Measurements from ENCODE around the gene ROR1. TPM values are rescaled to one million over a fixed set of nuclear protein-coding genes. Genes with fewer than 3 reads are reported as not detected.

Gene ROR1
- total and polyA plus RNA-seq, 10 of the 15 experiments (the other 5 are each of a cell fraction or from before 2014, with no cell fraction given): 0.02 to 0.08 (median 0.05) TPM; not detected in 6

DNA sequence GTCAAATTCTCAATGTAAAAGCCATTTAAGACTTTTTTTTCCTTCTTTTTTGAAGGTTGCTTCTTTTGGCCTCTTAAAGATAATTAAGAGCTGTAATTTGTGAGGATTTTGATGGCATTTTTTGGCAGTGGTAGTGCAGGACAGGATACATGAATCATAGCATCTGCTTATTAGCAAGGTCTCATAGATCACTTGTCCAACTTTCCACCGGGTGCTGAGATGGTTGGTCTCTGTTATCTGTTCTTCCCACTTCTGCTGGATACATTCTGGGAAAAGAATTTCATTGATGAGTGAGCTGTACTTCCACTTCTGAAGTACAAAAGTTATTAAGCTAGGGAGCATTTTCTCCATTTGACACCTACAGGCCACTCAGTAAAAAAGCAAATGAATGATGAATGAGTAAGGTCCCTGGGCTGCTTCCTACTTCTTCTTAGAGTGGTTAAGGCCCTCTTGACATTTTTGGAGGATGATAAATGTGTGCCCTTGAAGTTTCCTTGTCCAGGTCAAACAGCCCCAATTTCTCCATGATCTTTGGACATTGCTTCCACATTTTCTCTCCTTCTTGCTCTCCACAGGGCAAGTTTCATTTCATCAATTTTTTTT, 100.6 kb downstream of the ROR1 start:
- BruUV-seq (replicated peaks): no TSS peak
- Histone ChIP-seq H3K4me3 (no peak overlapping the region), H3K9ac (ENCODE audit: control insufficient read depth, insufficient read depth, low read length) (no peak overlapping the region), H3K79me2 (ENCODE audit: control insufficient read depth, insufficient read depth, low read length) (no peaks in the 10 kb centered on the region), H3K4me2 (ENCODE audit: control insufficient read depth, insufficient read depth) (no peak overlapping the region), H3K9me3 (replicated peaks; ENCODE audit: control insufficient read depth, insufficient read depth, low read length) (no peaks in the 10 kb centered on the region), H3K27me3 (replicated peaks in 1 of 2; ENCODE audit: control insufficient read depth in 2 of 2, insufficient read depth in 2 of 2, low read length in 1 of 2) (0 out of 4 replicates have a peak, but pooled peaks cover 0 to 2% of the 10 kb centered on the region in 2 experiments), H3K4me1 (ENCODE audit: control insufficient read depth, insufficient read depth, low read length) (no peaks in the 10 kb centered on the region), H4K20me1 (ENCODE audit: control insufficient read depth, insufficient read depth) (no peaks in the 10 kb centered on the region), H3K27ac (ENCODE audit: control insufficient read depth, insufficient read depth) (no peak overlapping the region), H3K36me3 (ENCODE audit: control insufficient read depth in 2 of 2, insufficient read depth in 2 of 2, low read length in 1 of 2) (no peaks in the 10 kb centered on the region), H2AFZ (ENCODE audit: control insufficient read depth, low read depth, low read length) (no peak overlapping the region)
- ChIA-PET POLR2A (no interaction called here), SMC1A (ENCODE audit: uncharacterized antibody, unreplicated experiment) (no interaction called here), CTCF (interaction anchor here (0.6 kb wide), 1 partner anchor 41 kb away, joined by 4 read pairs; no protein-coding TSS in a partner anchor), RAD21 (ENCODE audit: unreplicated experiment) (no interaction called here)
- FAIRE-seq: no peak
- WGBS (ENCODE audit: insufficient coverage, insufficient replicate concordance, low lambda C conversion rate, missing lambda C conversion rate): 72% methylated on average over 1 of the region's 1 CpG
- in situ Hi-C loops (cut with MboI): no loop called here
- no peak for DNase-seq (ENCODE audit: low read depth, low spot score)
- intact Hi-C loops (cut with micrococcal nuclease; ENCODE audit: unreplicated experiment): no loop called here
- no peak for TF ChIP-seq MEF2B (IDR thresholded peaks at IDR 0.05; ENCODE audit: partially characterized antibody, poor library complexity, severe bottlenecking)
- no peak for TF ChIP-seq SPI1 (IDR thresholded peaks at IDR 0.05; ENCODE audit: borderline replicate concordance, insufficient read depth, low read depth, low read length)
- no peak for TF ChIP-seq TARDBP (IDR thresholded peaks at IDR 0.05; ENCODE audit: borderline replicate concordance)
- TF ChIP-seq ZNF207 (IDR thresholded peaks at IDR 0.05; ENCODE audit: borderline replicate concordance): no peak
- TF ChIP-seq MTA2 (IDR thresholded peaks at IDR 0.05; ENCODE audit: low read depth): no peak
- TF ChIP-seq, protein P1, sequence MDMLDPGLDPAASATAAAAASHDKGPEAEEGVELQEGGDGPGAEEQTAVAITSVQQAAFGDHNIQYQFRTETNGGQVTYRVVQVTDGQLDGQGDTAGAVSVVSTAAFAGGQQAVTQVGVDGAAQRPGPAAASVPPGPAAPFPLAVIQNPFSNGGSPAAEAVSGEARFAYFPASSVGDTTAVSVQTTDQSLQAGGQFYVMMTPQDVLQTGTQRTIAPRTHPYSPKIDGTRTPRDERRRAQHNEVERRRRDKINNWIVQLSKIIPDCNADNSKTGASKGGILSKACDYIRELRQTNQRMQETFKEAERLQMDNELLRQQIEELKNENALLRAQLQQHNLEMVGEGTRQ (IDR thresholded peaks at IDR 0.05; ENCODE audit: borderline replicate concordance, low read depth, low read length): no peak
- ATAC-seq: no peak

DNA sequence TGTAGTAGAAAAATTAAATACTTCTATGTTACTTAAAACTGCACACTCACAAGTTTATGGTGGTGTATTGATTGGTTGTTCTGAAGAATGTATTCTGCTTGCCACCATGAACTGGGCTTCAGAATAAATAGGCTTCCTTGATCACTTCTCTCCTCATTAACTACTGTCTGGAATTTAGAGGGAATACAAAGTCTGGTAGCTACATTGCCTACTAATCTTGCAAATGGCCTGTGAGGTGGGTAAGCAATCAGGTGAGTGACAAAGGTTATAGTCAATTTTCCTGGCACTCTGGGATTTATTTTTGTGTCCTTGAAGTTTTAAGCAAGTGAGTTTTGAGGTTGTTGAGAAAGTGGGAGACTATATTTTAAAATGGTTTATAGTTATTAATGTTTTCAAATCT, 101.8 kb downstream of the ROR1 start:
- BruUV-seq (replicated peaks): no TSS peak
- Histone ChIP-seq H3K27me3 (replicated peaks in 1 of 2; ENCODE audit: control insufficient read depth in 2 of 2, insufficient read depth in 2 of 2, low read length in 1 of 2) (0 out of 4 replicates have a peak, but pooled peaks cover 0 to 2% of the 10 kb centered on the region in 2 experiments), H4K20me1 (ENCODE audit: control insufficient read depth, insufficient read depth) (no peaks in the 10 kb centered on the region), H3K79me2 (ENCODE audit: control insufficient read depth, insufficient read depth, low read length) (no peaks in the 10 kb centered on the region), H3K27ac (ENCODE audit: control insufficient read depth, insufficient read depth) (no peak overlapping the region), H3K9ac (ENCODE audit: control insufficient read depth, insufficient read depth, low read length) (no peak overlapping the region), H3K4me1 (ENCODE audit: control insufficient read depth, insufficient read depth, low read length) (no peaks in the 10 kb centered on the region), H3K4me2 (ENCODE audit: control insufficient read depth, insufficient read depth) (no peak overlapping the region), H2AFZ (ENCODE audit: control insufficient read depth, low read depth, low read length) (no peak overlapping the region), H3K36me3 (ENCODE audit: control insufficient read depth in 2 of 2, insufficient read depth in 2 of 2, low read length in 1 of 2) (no peaks in the 10 kb centered on the region), H3K9me3 (replicated peaks; ENCODE audit: control insufficient read depth, insufficient read depth, low read length) (no peaks in the 10 kb centered on the region), H3K4me3 (no peak overlapping the region)
- in situ Hi-C loops (cut with MboI): no loop called here
- FAIRE-seq (no peak), ATAC-seq (no peak), DNase-seq (ENCODE audit: low read depth, low spot score) (no peak)
- ChIA-PET POLR2A (no interaction called here), RAD21 (ENCODE audit: unreplicated experiment) (no interaction called here), CTCF (no interaction called here), SMC1A (ENCODE audit: uncharacterized antibody, unreplicated experiment) (no interaction called here)
- intact Hi-C loops (cut with micrococcal nuclease; ENCODE audit: unreplicated experiment): no loop called here
- TF ChIP-seq SUZ12 (IDR thresholded peaks at IDR 0.05; ENCODE audit: unreplicated experiment) (no peak), CREB1 (IDR thresholded peaks at IDR 0.05; ENCODE audit: low read depth) (no peak), KDM1A (IDR thresholded peaks at IDR 0.05; ENCODE audit: borderline replicate concordance) (no peak)
- TF ChIP-seq, protein P2, sequence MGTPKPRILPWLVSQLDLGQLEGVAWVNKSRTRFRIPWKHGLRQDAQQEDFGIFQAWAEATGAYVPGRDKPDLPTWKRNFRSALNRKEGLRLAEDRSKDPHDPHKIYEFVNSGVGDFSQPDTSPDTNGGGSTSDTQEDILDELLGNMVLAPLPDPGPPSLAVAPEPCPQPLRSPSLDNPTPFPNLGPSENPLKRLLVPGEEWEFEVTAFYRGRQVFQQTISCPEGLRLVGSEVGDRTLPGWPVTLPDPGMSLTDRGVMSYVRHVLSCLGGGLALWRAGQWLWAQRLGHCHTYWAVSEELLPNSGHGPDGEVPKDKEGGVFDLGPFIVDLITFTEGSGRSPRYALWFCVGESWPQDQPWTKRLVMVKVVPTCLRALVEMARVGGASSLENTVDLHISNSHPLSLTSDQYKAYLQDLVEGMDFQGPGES (IDR thresholded peaks at IDR 0.05): no peak
- TF ChIP-seq, protein P3, sequence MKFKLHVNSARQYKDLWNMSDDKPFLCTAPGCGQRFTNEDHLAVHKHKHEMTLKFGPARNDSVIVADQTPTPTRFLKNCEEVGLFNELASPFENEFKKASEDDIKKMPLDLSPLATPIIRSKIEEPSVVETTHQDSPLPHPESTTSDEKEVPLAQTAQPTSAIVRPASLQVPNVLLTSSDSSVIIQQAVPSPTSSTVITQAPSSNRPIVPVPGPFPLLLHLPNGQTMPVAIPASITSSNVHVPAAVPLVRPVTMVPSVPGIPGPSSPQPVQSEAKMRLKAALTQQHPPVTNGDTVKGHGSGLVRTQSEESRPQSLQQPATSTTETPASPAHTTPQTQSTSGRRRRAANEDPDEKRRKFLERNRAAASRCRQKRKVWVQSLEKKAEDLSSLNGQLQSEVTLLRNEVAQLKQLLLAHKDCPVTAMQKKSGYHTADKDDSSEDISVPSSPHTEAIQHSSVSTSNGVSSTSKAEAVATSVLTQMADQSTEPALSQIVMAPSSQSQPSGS (IDR thresholded peaks at IDR 0.05; ENCODE audit: low read length): no peak
- TF ChIP-seq, protein P4, sequence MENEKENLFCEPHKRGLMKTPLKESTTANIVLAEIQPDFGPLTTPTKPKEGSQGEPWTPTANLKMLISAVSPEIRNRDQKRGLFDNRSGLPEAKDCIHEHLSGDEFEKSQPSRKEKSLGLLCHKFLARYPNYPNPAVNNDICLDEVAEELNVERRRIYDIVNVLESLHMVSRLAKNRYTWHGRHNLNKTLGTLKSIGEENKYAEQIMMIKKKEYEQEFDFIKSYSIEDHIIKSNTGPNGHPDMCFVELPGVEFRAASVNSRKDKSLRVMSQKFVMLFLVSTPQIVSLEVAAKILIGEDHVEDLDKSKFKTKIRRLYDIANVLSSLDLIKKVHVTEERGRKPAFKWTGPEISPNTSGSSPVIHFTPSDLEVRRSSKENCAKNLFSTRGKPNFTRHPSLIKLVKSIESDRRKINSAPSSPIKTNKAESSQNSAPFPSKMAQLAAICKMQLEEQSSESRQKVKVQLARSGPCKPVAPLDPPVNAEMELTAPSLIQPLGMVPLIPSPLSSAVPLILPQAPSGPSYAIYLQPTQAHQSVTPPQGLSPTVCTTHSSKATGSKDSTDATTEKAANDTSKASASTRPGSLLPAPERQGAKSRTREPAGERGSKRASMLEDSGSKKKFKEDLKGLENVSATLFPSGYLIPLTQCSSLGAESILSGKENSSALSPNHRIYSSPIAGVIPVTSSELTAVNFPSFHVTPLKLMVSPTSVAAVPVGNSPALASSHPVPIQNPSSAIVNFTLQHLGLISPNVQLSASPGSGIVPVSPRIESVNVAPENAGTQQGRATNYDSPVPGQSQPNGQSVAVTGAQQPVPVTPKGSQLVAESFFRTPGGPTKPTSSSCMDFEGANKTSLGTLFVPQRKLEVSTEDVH (IDR thresholded peaks at IDR 0.05; ENCODE audit: low read depth, partially characterized antibody): no peak
